HG03175 (cell line): ENCODE results near the gene ANKRD28.

Source experiments
- ATAC-seq: cut with Tn5 transposase; IDR thresholded peaks from one replicate; pipeline ENCODE4 v1.9.1; 2021; ENCODE audit warnings: mild to moderate bottlenecking, moderate library complexity; ENCODE audit not compliant: unreplicated experiment

The ANKRD28 gene

DNA sequence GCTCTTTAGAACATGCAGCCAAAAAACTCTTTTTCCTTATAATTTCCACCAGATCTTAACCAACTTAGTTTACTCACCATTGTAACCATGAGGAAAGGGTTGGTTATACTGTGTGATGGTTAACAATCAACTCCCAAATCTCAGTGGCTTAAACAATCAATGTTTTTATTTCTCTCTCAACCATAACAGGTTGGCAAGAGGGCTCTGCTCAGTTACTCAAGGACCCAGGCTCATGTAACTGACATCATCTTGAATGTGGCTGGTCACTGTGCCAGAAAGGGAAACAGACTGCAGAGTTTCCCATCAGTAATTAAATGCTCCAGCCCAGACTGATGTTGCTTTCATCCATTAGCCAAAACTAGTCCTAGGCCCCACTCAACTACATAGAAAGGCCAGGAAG, 69.0 kb downstream of the ANKRD28 start:
- no peak for ATAC-seq

DNA sequence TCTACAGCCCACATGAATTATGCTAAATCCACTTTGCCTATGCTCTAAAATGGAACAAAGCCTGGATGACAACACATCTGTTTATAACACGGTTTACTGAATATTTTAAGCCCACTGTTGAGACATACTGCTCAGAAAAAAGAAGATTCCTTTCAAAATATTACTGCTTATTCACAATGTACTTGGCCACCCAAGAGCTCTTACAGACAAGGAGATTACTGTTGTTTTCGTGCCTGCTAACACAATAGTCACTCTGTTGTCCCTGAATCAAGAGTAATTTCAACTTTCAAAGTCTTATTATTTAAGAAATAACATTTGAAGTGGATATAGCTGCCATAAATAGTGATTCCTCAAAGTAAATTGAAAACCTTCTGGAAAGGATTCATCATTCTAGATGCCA, 70.9 kb downstream of the ANKRD28 start:
- no peak for ATAC-seq

DNA sequence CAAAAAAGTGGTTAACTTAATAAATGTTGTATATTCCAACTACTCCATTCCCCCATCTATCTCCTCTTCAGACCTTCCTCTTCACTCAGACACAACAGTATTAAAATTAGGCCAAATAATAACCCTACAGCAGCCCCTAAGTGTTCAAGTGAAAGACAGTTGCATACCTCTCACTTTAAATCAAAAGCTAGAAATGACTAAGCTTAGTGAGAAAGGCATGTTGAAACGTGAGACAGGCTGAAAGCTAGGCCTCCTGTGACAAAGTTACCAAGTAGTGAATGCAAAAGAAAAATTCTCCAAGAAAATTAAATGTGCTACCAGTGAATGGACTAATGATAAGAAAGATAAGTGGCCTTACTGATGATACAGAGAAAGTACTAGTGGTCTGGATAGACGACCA, 71.7 kb downstream of the ANKRD28 start:
- ATAC-seq: peak; percentile 86

DNA sequence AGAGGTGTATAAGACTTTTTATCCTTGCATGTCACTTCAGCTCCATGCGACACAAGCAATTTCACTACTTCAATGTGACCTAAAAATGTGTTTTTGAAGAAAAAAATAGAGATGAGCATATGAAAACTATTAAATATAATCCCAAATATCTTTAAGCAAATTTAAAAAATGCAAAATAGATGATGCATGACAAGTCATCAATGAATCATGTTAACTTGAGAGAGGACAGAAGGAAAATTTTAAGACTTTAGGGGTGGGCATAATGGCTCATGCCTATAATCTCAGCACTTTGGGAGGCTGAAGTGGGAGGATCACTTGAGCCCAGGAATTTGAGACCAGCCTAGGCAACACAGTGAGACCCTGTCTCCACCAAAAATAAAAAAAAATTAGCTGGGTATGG, 73.3 kb downstream of the ANKRD28 start:
- no peak for ATAC-seq

DNA sequence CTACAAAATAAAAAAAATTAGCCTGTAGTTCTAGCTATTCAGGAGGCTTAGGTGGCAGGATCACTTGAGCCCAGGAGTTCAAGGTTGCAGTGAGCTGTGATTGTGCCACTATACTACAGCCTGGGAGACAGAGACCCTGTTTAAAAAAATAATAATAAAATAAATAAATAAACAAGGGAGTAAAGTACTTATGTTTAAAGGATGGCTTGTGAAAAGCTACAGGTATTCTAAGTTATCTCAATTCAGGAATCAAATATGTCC, 74.2 kb downstream of the ANKRD28 start:
- ATAC-seq: no peak

DNA sequence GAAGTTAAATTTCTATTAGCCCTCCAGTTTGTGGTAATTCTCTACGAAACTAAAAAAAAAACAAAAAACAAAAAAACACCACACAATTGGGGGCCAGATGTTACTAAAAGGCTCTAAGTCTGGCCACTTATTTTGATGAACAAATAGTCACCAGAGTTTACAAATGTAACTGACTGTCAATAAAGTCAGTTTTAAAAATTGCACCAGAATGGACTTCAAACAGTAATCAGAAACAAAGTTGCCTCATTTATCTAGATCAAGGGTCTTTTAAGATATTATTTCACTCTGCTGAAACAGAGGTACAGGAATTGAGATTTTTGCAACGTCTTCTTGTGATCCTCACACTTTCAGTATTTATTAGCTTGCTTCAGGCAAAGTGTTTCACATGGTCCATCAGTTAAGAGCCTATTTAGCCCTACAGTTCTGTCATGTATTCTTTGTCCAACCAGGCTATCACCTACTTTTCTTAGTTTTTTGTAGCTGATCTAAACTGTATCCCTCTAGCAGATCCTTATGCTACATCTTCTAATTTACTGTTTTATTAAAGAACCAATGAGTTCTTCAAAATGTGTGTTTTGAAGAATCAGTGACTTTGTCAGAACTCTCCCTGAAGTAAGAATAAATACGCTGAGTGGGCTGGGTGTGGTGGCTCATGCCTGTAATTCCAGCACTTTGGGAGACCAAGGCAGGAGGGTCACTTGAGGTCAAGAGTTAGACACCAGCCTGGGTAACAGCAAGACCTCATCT, 74.7 kb downstream of the ANKRD28 start:
- ATAC-seq: no peak

DNA sequence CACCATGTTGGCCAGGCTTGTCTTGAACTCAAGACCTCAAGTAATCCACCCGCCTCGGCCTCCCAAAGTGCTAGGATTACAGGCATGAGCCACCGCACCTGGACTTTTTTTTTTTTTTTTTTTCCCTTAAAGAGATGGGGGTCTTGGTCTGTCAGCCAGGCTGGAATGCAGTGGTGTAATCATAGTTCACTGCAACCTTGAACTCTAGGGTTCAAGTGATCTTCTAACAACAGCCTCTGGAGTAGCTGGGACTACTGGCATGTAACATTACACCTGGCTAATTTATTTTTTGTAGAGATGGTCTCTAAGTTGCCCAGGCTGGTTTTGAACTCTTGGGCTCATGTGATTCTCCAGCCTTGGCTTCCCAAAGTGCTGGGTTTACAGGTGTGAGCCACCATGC, 81.6 kb downstream of the ANKRD28 start:
- no peak for ATAC-seq

DNA sequence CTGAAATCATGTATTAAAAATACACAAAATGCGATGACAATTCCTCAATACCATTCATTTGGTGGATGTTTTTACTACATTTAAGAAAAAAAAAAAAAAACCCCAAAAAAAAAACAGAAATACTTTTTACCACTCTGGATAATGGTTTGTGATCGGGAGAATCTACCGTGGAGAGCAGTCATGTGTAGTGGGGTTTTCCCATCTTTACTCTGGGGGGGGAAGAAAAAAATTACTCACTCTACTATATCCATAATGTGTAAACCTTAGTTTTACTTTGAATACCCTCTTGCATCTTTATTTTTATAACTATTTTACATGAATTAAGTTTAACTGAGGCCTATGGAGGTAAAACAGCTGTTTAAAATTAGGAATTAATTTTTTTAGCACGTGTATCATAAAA, 83.3 kb downstream of the ANKRD28 start:
- ATAC-seq: no peak

DNA sequence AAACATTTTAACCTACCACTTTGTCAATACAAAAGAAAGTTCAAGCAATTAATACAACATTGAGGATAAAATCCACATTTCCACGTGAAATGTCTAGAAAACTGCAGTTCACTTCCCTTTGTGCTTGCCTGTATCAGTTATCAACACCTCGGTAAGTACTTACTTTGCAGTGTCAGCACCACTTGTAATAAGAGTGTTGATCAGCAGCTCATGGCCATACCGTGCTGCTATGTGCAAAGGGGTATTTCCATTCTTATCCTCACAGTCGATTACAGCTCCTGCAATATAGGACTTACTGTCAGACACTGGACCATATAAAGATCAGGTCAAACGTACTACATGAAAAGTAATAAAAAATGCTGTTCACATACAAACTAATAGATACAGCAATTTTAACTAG, 84.4 kb downstream of the ANKRD28 start:
- ATAC-seq: no peak

DNA sequence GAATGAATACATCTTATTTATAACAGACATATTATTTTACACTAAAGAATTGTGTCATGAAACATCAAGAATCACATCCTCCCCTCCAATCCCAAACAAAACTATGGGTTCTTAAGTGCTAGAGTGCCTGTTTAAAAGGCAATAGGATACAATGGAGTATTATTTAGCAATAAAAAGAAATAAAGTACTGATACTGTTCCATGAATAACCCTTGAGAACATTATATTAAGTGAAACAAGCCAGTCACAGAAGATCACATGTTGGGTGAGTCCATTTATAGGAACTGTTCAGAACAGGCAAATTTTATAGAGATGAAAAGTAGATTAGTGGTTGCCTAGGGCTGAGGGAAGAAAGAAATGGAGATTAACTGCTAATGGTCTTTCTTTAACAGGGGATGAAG, 86.5 kb downstream of the ANKRD28 start:
- no peak for ATAC-seq

DNA sequence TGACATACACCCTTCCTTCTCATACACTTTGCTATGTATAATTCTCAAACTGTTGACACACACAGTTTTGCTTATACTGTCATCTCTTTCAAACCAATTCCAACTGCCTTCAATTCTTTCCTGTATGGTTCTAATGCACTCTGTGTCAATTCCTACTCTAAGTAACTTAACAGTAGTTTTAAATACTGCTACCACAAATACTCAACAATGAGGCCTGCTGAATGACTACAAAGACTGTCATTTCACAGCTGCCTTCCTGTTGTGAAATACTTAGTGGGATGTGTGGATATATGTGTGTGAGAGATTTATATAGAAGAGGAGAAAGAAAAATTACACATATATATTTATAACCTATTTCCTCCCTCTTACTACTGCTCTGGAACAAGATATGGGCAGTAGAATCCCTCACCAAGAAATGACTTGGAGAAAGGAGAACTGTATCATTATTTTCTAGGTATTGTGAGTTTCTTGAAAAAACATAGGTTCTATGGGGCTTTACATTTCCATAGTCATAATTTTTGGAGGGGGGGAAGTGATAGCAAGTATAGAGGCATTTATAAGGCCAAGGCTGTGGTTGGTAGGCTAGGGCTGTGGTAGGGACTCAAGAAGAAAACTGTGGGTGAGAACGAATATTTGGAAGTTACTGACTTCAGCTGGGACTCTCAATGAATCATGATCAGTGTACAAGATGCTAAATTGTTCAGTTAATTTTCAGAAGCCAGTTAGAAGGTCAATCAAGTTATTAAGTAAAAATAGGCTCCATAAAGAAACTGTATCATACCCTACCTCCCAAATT, 88.7 kb downstream of the ANKRD28 start:
- ATAC-seq: no peak

DNA sequence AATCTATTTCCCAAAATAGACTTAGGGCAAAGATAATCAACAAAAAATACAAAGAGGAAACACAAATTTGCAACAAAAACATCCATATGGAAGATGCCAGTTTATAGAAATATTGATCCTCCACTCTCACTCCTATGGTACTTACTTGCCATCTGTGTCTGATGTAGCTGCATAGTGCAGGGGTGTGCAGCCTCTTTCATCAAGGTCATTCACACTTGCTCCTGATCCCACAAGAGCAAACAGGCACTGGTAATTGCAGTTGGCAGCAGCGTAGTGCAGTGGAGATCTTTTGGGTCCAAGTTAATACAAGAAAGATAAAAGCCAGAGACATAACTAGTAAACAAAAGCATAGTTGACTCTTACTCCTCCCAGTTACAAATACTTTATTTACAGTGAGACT, 90.0 kb downstream of the ANKRD28 start:
- ATAC-seq: no peak

DNA sequence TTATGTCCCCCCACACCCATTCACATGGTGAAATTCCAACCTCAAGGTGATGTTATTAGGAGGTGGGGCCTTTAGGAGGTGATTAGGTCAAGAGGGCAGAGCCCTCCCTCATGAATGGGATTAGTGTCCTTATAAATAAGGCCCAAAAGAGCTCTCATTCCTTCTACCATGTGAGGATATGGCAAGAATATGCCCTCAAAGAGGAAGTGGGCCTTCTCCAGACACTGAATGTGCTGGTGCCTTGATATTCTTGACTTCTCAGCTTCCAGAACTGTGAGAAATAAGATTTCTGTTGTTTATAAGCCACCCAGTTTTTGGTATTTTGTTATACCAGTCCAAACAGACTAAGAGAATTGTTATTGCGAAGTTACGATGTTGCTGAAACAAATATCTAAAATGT, 94.4 kb downstream of the ANKRD28 start:
- ATAC-seq: no peak

DNA sequence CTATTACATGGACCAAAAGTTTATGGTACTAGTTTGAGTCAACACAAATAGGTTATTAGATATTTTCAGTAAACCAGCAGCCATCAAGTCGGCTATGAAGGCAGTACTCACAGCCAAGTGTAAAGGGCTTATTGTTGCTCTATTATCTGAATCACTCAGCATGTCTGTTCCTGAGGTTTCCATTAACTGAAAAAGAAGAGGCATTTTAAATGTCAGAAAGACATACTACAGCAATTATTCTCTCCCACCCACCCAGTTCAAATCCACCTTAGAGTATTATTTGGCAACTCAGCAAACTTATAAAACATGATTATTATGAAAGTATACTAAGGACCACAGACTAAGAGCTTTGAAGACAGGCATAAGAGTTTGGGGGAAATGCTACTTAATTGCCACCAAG, 103.2 kb downstream of the ANKRD28 start:
- no peak for ATAC-seq

DNA sequence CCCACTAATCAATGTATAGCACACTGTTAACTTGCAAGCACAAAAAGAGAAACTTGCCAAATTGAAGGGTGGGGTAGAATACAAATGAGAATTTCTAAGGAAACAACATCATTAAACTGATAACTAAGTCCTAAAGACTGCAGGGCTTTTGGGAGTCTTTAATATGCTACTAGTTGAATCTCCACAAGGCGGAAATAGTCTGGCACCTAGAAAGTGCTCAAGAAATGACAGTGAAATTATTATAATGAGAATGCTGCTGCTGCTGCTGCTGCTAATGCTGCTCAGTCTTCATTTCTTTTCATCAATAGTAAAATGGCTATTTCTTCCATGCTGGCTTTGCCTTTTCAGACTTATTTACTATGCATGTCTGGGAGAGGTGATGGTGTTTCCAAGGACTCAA, 104.4 kb downstream of the ANKRD28 start:
- ATAC-seq: no peak

DNA sequence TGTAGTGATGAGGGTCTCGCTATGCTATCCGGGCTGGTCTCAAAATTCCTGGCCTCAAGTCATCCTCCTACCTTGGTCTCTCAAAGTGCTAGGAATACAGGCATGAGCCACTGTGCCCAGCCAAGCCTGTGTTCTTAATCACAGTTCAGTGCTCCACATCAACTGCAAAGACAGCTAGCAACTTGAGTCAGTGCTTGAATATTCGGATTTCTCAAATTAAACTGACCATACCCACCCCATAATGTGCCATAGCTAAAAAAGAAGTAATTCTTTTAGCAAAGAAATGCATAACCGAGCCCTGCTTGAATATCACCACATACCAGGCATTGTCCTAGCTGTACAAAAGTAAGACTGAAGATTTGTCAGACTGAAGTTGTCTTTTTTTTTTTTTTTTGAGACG, 107.0 kb downstream of the ANKRD28 start:
- no peak for ATAC-seq

DNA sequence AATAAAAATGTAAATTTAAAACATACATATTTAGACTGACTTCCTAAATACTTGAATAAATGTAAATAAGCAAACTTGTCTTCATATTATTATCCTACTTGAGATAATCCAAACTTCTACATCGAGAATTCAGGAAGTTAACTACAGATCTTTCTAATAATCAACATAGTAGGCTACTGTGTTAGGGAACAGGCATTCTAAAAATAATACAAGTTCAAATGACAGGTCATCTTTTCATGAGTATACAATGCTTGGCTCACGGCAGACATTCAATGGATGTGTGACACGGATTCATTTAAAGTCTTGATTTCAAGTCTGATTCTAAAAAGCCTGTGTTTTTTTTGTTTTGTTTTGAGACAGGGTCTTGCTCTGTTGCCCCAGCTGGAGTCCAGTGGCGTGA, 107.5 kb downstream of the ANKRD28 start:
- ATAC-seq: no peak

DNA sequence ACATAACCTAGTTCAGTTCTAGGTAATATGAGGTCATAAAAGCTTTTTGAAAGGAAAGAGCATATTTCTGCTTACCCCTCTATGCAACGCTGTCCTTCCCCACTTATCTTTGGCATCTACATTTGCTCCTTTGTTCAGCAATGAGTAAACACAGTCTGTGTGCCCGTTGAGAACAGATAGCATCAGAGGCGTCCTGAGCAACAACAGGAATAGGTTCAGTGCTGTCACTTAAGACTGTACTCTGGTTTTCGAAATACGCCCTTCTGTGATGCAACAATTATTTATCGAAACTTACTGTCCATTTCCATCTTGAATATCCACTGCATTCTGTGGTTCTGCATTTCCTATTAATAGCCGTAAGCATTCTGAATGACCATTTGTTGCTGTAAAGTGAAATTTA, 111.9 kb downstream of the ANKRD28 start:
- no peak for ATAC-seq

DNA sequence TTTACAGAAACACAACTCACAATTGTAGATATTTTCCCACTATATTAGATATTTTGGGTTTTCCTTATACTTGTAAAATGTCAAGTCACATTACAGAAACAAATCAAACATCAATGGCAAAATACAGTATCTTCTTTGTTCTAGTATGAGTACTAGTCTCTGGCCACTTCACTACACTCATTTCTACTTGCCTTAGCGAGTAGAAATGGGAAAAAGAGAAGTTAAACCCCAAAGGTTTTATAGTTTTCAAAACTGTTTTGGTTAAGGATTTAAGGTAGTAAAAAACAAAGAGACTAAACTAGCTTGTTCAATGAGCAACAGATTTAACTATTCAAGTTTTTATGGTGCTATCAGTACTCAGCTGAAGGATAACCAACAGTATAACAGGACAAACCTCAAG, 114.5 kb downstream of the ANKRD28 start:
- no peak for ATAC-seq

DNA sequence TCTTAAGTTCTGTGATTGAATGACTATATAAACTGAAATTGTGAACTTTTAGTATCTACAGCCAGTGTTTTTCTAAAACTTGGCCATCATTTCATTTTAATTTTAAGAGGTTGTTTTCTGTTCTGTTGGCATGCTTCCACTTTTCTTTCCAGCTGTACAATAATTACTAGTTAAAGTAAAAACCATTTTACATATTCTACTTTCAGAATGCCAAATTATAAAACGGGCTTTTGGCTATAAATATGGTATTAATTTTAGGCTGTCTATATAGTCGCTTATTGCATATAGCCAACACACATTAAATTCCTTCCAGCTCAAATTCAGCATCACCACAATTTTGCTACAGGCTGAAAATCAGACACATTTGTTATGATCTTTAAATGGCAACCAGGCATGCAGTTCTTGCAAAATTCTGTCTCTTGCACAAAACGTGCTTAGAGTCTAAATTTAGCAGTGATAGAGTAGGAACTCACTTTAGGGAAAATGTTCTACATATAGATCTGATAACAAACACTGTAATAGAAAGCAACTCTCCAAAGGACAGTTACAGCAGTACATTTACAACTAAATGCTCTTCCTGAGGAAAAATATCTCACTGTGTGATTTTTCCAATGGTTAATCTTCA, 115.1 kb downstream of the ANKRD28 start:
- no peak for ATAC-seq

DNA sequence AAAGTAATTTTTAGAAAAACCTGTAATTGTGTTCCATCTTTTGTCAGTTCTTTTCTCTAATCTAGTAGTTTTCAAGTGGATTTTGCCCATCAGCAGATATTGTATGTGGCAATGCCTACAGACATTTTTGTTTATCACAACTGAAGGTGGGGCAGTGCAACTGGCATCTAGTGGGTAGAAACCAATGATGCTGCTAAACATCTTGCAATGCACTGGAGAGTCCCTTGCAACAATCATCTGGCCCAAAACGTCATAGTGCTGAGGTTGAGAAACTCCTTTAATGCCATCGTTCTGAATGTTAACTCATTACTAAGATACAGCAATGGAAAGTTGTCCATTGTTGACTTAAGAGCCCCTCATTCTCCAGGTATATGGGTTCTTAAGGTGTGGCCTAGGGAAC, 116.1 kb downstream of the ANKRD28 start:
- ATAC-seq: no peak

DNA sequence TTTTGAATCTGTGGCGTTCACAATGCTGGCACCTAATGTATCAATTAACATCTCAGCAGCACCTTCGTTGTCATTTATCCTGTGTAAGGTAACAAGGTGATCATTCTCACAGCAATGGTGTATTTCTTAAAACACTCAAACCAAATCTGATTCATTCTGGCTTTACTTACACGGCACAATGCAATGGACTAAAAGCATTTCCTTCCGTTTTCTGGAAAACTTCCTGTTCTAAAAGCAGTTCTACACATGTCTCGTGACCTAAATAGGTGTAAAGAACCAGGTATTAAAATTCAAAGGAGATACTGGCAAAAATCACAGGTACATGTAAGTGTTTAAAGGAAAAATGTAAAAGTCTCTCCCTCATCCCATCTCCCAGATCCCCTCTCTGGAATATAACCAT, 118.5 kb downstream of the ANKRD28 start:
- no peak for ATAC-seq
